SK-N-MC (cell line): ENCODE measurements around the gene EFS.

Experiments
- EZH2 ChIP-seq: fragments of 200-600 bp; sonication (generic); IDR thresholded peaks from one replicate; pipeline ENCODE4 v1.6.1; 2017; ENCODE audit warnings: antibody characterized with exemption
- POLR2AphosphoS5 ChIP-seq: IDR thresholded peaks from 2 replicates; pipeline ENCODE4 v1.6.1; 2012; ENCODE audit warnings: mild to moderate bottlenecking, low read depth, low read length, borderline replicate concordance

GRCh38 chr14:23406244-23406643 lies 41.3 kb upstream of the EFS start:
- TF ChIP-seq EZH2 = no peak
- TF ChIP-seq POLR2AphosphoS5 = no peak
